Stimulated activated CD4-positive, alpha-beta T cell treated with anti-CD3 and anti-CD28 coated beads, Interleukin-12 subunit alpha, Interleukin-12 subunit beta, amount 100 ng/mL, for 48 hours (primary cell): ENCODE data around the gene RBP4.

Experiments used
- DNase-seq, 3 donors: peaks; one replicate each; pipeline ENCODE4 v3.0.0-alpha.2; 2020; ENCODE audit warnings: low read depth in 2 of 3, low spot score in 1 of 3

RBP4 gene

GRCh38 chr10:93601146-93601773, at the start of gene RBP4:
RBP4 (minus strand) TSS chr10:93601235; CDS start chr10:93601028, 207 bp downstream.
- DNase-seq = no peak

GRCh38 chr10:93639791-93640190, 38.8 kb upstream of the RBP4 start:
- no peak for DNase-seq

- no peak for DNase-seq
Measured at GRCh38 chr10:93630625-93631557, 29.9 kb upstream of the RBP4 start.

- DNase-seq = no peak
Measured at GRCh38 chr10:93629647-93630305, 28.7 kb upstream of the RBP4 start.

GRCh38 chr10:93628858-93629257, 27.8 kb upstream of the RBP4 start:
- no peak for DNase-seq

- no peak for DNase-seq
Measured at GRCh38 chr10:93622942-93623341, 21.9 kb upstream of the RBP4 start.

- no peak for DNase-seq
Measured at GRCh38 chr10:93620925-93621324, 19.9 kb upstream of the RBP4 start.

GRCh38 chr10:93615576-93616235, 14.7 kb upstream of the RBP4 start:
- DNase-seq = no peak

GRCh38 chr10:93614101-93614825, 13.2 kb upstream of the RBP4 start:
- DNase-seq = no peak

GRCh38 chr10:93613126-93613525, 12.1 kb upstream of the RBP4 start:
- no peak for DNase-seq

GRCh38 chr10:93612311-93612710, 11.3 kb upstream of the RBP4 start, which contains the start of gene PDE6C:
PDE6C (plus strand) TSS chr10:93612537; CDS start chr10:93612726, 189 bp downstream.
- DNase-seq = no peak

GRCh38 chr10:93608421-93608820, 7.4 kb upstream of the RBP4 start:
- no peak for DNase-seq

GRCh38 chr10:93604146-93604545, 3.1 kb upstream of the RBP4 start:
- no peak for DNase-seq

GRCh38 chr10:93603023-93603422, 2.0 kb upstream of the RBP4 start:
- DNase-seq = no peak

- DNase-seq = no peak
Measured at GRCh38 chr10:93601774-93602162, 733 bp upstream of the RBP4 start.

- DNase-seq = no peak
Measured at GRCh38 chr10:93600446-93601145, 439 bp downstream of the RBP4 start.

GRCh38 chr10:93599778-93600177, 1.3 kb downstream of the RBP4 start:
- DNase-seq = no peak

GRCh38 chr10:93599335-93599734, 1.7 kb downstream of the RBP4 start:
- DNase-seq = no peak

- DNase-seq = no peak
Measured at GRCh38 chr10:93598157-93598556, 2.9 kb downstream of the RBP4 start.

GRCh38 chr10:93597075-93597599, 3.9 kb downstream of the RBP4 start:
- DNase-seq = no peak
